GM21447 (cell line): ENCODE measurements around the gene PITPNC1.
A peak's percentile ranks its signal among the peaks of the same experiment; 100 is the strongest.
"Not testable (repeated sequence)": the region's sequence is repeated elsewhere in the genome, so short reads cannot be mapped to it uniquely, and the experiment has no call there.

Experiments used
- ATAC-seq: cut with Tn5 transposase; IDR thresholded peaks from one replicate; pipeline ENCODE4 v1.9.1; 2021; ENCODE audit not compliant: unreplicated experiment

Gene PITPNC1

DNA sequence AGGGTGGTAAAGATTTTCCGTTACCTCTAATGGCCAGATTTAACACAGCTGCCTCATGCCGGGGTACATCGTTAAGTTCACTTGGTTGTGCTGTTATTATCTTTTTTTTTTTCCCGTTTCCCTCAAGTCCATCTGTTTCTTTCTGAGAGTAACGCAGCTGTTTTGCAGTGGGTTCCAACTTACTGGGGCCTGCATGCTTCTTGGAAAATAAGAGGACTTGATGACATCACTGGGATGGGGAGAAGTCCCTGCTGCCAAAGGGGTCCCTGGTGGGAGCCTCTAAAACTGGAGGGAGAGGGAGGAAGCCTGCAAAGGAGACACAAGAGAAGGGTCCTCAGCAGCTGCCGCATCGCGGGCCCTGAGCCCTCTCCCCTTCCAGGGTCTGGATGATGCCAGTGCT, 262.9 kb downstream of the PITPNC1 start:
- no peak for ATAC-seq

DNA sequence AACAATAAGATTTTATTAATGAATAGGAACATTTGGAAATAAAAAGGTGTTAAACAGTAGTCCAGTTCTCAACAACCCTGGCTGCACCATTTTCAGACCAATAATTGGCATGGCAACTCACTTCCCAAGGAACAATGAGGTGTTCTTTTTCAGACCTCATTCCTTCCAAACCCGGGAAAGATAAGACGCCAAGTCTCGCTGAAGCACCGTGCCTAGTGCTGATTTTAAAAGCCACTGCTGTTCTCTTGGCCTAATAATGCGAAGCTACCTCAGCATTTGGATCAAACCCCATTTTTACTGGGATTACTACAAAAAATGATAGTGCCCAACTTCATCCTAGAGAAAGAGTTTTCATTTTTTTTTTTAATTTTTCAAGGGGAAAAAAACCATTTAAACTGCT, 265.4 kb downstream of the PITPNC1 start:
- ATAC-seq, result no peak

GRCh38 chr17:67644061-67644460, 267.0 kb downstream of the PITPNC1 start:
- no peak for ATAC-seq

DNA sequence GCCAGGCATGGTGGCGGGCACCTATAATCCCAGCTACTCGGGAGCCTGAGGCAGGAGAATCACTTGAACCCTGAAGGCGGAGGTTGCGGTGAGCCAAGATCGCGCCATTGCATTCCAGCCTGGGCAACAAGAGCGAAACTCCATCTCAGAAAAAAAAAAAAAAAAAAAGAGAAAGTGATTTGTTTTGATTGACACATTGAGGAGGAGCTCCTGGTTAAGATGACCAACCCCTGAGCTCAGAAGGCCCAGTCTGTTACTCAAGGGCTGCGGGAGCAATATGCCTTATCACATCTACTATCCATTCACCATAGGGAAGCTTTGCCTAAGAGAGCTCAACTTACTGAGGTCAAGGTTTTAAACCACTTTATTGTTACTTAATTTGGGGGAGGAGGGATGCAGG, 268.1 kb downstream of the PITPNC1 start:
- ATAC-seq, result not testable (repeated sequence)

GRCh38 chr17:67646472-67646871, 269.4 kb downstream of the PITPNC1 start:
- no peak for ATAC-seq

DNA sequence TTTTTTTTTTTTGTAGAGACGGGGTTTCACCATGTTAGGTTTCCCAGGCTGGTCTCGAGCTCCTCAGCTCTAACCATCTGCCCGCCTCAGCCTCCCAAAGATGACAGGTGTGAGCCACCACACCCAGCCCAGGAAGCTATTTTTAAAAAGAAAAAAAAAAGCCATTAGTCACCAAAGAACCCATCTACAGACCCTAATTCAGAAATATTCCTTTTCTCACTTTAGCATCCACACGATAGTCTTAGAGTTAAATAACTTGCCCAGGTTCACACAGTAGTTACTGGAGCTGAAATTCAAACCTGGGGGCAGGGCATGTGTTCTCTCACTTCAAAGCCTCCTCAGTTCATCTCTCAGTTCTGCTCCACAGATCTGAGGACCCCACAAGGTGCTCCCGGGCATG, 270.4 kb downstream of the PITPNC1 start:
- peak; percentile 34 for ATAC-seq

- ATAC-seq, result no peak
These were observed 271.2 kb downstream of the PITPNC1 start for GRCh38 chr17:67648032-67648905.

DNA sequence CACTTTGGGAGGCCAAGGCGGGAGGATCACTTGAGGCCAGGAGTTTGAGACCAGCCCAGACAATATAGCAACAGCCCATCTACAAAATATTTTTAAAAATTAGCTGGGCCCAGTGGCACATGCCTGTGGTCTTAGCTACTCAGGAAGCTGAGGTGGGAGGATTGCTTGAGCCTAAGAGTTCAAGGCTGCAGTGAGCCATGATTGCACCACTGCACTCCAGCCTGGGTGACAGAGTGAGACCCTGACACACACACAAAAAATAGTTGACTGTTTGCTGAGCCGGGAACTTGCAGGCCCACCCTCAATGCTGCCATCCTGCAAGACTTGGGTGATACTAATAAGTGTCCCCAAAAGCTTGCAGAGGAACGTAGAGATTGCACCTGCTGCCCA, 271.8 kb downstream of the PITPNC1 start:
- ATAC-seq, result not testable (repeated sequence)

DNA sequence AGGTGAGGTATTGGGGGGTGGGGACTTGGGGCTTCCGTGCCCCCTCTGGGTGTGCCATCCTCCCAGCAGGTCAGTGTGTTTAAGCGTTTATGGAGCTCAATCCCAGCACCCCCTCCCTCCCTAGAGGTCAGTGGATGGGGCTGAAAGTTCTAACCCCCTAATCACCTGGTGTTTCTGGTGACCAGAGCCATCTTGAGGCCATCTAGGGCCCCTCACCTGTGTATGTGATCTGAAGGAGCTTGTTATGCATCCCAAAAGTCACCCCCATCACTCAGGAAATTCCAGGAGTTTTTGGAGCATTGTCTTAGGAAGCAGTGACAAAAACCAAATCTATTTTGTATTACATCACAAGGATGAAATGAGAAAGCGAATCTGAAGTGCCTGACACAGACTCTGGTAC, 272.8 kb downstream of the PITPNC1 start:
- ATAC-seq, result no peak

DNA sequence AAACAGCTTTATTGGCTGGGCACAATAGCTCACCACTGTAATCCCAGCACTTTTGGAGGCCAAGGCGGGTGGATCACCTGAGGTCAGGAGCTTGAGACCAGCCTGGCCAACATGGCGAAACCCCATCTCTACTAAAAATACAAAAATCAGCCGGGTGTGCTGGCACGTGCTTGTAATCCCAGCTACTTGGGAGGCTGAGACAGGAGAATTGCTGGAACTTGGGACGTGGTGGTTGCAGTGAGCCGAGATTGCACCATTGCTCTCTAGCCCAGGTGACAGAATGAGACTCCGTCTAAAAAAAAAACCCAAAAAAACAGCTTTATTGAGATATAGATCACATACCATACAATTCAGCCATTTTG, 274.1 kb downstream of the PITPNC1 start:
- not testable (repeated sequence) for ATAC-seq

GRCh38 chr17:67652433-67652832, 275.4 kb downstream of the PITPNC1 start:
- ATAC-seq, result no peak

GRCh38 chr17:67655478-67656148, 278.5 kb downstream of the PITPNC1 start:
- no peak for ATAC-seq

GRCh38 chr17:67656494-67657203, 279.6 kb downstream of the PITPNC1 start:
- no peak for ATAC-seq

DNA sequence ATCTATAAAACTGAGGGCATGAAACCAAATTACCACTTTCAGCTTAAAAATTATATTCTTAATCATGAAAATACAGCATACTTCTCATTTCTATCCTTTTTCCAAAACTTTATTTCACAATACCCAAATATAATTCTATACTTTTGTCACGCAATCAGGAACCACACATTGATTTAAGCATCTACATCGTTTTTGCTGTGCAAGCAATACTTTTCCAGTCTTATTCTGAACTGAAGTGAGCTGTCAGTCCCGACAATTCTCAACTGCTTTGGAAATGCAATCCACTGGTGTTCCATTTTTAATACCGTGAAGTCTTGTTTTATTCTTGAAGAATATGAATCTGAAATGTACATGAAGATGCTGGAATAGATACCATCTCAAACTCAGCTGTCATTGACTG, 280.5 kb downstream of the PITPNC1 start:
- no peak for ATAC-seq

GRCh38 chr17:67658265-67658664, 281.2 kb downstream of the PITPNC1 start:
- ATAC-seq, result no peak

DNA sequence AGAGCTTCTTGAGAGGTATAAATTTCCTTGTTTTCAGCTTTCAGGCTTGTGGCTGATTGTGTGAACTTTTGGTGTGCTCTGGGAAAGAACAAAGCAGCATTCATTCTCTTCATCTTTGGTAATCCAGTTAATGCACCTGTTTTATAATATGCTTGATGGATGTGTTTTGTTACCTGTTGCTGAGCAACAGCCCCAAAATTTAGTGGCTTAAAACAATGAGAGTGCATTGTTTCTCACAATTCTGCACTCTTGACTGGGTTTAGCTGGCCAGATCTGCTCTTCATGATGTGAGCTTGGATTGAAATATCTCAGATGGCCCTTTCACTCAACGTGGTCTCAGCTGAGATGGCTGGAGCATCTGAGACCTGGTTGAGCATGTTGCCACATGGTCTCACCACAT, 281.9 kb downstream of the PITPNC1 start:
- no peak for ATAC-seq

GRCh38 chr17:67662712-67663111, 285.6 kb downstream of the PITPNC1 start:
- ATAC-seq, result no peak

DNA sequence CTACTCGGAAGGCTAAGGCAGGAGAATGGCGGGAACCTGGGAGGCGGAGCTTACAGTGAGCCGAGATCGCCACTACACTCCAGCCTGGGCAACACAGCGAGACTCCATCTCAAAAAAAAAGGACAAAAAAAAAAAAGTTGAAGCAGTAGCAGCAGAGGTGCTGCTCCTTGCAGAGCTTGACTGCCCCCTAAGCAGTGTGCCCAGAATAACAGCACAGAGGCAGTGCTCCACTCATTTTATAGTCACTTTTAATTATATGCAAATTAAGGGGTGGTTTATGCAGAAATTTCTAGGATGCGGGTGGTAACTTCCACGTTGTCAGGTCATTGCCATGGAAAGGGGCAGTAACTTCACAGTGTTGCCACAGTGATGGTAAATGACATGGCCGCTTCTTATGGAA, 286.4 kb downstream of the PITPNC1 start:
- no peak for ATAC-seq

GRCh38 chr17:67666028-67666427, 288.9 kb downstream of the PITPNC1 start:
- ATAC-seq, result no peak

- ATAC-seq, result no peak
These were observed 289.6 kb downstream of the PITPNC1 start for GRCh38 chr17:67666710-67667109.

GRCh38 chr17:67671493-67671892, 294.4 kb downstream of the PITPNC1 start:
- no peak for ATAC-seq
